ENCODE results near the gene GBA2.

- TF ChIP-seq TAF1 (IDR thresholded peaks at IDR 0.05; ENCODE audit: borderline replicate concordance, insufficient read depth, low read length), result no peak
- TF ChIP-seq REST (IDR thresholded peaks at IDR 0.05; ENCODE audit: insufficient read depth in 1 of 2, low read depth in 2 of 2, low read length in 2 of 2), result no peak
Observed at GRCh38 chr9:35759795-35760194, 10.8 kb upstream of the GBA2 start.

All from PFSK-1 (cell line).